Left hindlimb (tissue), 1 donor: ENCODE results near the gene CUEDC1.

Experiments used
- DNase-seq: peaks from one replicate; pipeline ENCODE4 v3.0.0-alpha.2; 2018

CUEDC1 gene

DNA sequence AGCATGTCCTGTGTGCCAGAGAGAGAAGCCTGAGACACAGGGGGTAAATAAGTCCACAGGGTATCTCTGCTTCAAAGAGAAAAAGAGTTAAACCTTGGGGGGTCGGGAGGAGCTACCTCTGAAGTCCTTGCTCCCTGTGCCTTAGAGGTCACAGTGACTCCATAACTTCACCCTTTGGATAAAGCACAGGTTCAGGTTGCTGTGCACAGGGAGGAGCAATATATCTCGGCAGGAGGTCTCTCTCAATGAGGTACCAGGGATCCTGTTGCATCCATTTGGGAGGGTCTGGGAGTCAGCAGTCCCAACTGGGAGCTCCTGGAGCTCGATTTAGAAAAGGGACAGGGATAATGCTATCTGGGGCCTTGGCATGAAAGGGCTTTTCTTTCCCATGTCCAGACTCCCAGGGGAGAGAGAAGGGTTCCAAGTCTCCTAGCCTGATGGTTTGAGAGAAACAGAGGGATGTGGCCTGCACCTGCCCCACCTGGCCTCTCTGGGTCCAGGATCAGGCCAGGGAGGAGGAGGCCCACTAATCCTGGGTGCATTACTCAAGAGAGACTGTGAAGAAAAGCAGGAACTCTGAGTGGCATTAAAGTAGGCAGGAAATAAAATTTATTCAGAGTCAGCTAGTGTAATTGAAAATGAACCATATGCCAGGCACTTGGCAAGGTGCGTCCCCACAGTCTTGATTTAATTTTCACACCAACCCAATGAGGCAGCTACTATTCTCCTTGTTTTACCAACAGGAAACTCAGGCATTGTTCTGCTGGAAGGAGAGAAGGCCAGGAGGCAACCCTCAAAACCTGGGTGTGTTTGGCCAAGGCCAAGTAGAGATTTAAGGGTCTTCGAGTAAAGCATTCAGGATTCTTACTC, 40.7 kb downstream of the CUEDC1 start:
- no peak for DNase-seq

DNA sequence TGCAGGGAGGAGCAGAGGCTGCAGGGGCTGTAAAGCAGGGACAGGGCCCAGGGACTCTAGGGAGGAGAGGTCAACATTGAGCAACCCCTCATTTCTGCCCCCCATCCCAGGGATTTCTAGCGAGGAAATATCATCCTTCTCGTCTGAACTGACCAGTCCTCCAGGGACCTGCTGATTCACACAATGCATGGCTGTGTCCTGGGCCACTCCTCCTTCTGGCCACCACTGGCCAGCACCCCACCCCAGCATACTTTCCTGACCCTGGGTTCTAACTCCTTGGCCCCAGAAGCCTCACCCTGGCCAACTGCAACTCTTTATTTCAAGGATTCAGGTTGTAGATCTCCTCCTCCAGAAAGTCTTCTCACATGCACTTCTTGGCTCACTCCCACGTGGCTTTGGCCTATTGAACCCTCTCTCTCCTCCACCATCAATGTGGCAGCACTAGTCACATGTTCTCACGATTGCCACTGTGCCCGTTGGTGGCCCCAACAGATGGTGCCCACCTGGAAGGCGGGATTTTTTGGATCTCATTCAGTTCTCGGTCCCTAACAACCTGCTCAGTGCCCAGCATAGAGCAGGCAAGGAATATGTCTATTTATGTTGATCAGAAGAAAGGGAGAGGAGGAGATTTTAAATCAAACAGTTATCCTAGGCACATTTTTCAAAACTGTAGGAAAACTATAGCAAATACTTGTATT, 41.5 kb downstream of the CUEDC1 start:
- DNase-seq: no peak

DNA sequence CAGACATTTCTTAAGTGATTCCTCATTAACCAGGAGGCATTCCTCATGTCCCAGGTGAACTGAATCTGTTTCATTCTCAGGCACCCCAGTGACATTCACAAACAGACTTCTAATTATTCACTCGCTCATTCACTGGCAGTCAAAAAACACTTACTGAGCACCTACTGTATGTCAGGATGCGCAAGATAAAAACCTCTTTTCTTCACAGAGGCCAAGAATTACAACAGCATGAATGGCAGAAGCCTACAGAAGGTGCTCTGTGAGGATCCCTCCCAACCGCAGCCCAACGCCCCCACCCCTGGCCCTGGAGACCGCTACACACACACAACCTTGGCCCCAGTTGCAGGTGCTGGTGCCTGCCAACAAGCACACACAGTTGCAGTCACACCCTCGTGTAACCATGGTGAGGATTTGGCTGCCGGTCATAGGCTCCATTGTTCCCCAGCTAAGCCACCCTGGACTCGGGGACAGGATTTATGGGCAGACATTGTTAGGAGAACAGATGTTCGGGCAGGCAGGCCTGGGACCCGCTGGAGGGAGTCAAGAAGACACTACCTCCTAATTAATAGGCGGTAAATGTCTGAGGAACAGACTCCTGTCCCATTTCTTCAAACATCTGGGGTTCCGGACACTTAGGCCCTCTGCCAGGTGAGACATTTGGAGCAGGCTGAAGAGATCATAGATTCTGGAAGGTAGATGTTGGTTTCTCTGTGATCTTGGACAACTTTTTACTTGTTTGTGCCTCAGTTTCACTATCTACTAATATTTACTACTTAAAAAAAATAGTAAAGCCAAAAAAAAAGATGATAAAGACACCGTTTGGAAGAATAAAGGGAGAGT, 43.2 kb downstream of the CUEDC1 start:
- peak; percentile 94 for DNase-seq

DNA sequence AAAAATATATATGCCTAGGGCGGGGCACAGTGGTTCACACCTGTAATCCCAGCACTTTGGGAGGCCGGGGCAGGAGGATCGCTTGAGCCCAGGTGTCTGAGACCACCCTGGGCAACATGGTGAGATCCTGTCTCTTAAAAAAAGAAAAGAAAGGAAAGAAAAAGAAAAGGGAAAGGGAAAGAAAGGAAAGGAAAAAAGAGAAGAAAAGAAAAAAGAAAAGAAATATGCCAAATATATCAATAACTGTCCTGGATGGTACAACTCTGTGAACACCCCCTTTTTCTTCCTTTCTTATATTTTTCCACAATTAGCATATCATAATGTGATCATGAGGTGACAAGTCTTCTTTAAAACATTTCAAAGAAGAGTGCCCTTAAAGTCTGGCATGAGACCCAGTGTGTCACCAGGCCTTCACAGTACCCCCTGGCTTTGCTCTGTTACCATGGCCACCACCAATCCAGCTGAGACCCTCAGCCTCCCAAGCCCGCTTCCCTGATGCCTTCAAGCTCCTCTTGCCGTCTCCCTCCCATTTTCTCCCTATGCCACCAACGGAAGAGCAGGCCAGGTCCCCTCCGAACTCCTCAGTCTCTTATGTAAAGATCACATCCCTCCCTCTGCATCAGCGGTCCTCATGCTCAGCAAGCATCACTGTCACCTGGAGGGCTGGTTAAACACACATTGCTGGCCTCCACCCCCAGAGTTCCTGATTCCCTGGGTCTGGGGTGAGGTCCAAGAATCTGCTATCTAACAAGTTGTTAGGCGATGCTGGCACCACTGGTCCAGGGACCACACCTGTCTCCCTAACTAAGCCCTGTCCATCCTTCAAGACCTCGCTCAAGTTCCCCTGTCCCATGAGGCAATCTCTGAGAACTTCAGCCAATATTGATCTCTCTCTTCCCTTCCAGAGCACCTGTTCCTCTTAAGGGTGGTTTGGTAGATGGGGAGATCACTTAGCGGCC, 44.5 kb downstream of the CUEDC1 start:
- no peak for DNase-seq

DNA sequence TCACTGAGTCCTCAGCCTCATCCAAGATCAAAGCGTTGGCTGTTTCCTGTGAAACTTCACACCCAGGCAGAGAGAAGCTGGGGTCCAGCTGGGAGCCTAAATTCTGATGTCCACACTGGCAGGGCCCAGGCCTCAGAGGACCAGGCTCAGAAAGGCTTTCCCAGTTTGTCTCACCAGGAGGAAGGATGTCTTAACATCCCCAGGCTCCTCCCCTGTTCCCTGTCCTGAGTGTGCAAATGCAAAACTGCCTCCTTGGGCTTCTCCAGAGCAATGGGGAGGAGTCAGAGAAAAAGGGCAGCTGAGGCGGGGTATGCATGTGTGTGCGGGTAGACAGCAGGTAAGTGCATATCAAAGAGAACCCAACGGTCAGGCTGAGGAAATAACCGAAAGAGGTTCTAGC, 45.7 kb downstream of the CUEDC1 start:
- DNase-seq: no peak

DNA sequence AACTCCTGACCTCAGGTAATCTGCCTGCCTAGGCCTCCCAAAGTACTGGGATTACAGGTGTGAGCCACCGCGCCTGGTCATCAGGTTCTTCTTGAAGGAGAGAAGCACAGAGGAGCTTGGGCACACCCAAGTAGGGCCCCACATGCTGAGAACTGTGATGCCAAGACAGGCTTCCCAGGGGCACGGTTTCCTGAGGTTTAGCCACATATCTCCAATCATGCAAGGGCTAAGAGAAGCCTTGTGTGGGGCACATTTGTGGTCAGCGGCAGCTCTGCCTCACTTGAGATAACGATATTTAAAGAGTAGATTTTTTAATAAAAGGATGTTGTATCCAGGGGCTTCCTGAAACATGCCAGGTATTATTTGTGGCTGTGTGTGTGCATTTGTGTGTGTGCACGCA, 46.9 kb downstream of the CUEDC1 start:
- DNase-seq: no peak

DNA sequence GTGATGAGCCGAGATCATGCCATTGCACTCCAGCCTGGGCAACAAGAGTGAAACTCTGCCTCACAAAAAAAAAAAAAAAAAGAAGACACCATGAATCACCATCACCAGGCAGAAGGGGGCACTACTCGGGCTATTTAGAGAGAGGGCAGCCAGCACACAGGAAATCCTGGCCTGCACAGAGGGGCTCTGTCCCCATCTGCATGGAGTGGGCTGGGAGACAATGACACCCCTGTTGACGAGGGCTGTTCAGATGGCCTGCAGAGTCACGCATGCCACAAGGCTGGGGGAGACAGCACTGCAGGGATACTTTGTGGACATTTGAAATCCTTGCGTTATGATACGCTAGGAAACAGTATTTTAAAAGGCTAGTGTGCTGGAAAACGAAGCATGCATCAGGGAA, 48.3 kb downstream of the CUEDC1 start:
- DNase-seq: no peak

DNA sequence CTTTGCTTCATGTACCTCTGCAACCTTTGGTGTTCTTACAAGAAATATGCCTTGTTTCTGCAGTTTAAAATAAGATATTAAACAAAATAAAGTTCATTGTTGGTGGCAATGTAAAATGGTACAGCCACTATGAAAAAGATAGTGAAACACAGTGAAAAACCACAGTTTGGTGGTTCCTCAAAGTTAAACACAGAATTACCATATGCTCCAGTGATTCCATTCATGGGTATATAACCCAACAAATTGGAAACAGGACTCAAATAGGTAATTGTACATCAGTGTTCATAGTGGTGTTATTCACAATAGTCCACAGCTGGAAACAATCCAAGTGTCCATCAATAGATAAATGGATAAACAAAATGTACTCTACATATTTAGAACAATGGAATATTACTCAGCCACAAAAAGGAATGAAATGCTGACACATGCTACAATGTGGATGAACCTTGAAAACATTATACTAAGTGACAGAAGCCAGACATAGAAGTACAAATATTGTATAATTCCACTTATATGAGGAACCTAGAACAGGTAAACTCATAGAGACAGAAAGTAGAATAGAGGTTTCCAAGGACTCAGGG, 49.2 kb downstream of the CUEDC1 start:
- no peak for DNase-seq

DNA sequence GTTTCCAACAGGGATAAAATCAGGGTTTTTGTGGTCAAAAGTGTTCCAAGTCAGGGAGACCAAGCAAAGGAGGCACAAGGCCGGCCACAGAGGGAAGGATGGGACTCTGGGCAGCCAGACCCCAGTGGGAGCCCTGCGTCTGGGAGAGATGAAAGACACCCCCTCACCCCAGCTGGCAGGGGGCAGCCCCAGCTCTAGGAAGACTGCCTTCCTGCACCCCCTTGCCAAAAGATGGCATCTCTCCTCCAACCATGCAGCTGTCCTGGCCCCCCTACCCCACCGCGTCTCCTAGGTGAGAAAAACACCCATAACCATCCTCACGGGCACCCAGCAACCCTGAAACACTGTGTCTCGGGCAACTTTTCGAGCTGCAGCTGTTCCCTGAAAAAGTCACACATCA, 51.3 kb downstream of the CUEDC1 start:
- DNase-seq: no peak

DNA sequence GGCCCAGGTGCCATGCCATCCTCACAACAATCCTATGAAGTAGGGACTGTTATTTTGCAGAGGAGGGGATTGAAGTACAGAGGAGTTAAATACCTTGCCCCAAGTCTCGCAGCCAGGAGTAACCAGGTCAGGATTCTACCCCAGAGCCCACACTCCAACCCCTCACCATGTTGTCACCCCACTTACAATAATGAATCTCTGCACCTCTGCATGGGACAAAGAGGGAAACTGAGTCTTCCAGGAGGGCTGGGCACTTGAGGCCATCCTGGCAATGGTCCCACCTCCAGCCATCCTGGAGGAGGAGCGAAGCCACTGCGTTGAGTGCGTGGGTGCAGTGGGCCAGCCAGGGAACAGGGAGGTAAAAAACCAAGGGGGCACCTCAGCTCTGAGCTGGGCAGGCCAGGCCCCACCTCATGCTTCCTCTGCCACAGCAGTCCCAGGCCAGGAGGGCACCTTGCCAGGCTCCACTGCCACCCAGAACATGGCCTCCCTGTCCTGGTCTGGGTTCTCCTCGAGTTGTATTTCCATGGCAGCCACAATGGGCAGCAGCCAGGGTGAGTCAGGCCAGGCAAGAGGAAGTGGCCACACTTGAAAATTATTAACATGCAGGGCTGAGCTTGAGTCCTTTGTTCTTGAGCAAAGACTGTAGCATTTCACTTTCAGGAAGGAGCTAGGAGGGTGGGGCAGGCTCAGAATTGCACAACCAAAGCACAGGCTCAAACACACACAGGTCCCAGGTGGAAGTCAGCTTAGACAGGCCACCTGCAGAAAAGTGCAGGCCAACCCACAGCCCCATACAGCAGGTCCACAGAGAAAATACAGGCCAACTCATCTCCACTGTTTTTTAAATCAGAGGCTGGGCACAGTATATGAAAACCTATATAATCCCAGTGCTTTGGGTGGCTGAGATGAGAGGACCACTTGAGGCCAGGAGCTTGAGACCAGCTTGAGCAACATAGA, 52.1 kb downstream of the CUEDC1 start:
- peak; percentile 75 for DNase-seq

DNA sequence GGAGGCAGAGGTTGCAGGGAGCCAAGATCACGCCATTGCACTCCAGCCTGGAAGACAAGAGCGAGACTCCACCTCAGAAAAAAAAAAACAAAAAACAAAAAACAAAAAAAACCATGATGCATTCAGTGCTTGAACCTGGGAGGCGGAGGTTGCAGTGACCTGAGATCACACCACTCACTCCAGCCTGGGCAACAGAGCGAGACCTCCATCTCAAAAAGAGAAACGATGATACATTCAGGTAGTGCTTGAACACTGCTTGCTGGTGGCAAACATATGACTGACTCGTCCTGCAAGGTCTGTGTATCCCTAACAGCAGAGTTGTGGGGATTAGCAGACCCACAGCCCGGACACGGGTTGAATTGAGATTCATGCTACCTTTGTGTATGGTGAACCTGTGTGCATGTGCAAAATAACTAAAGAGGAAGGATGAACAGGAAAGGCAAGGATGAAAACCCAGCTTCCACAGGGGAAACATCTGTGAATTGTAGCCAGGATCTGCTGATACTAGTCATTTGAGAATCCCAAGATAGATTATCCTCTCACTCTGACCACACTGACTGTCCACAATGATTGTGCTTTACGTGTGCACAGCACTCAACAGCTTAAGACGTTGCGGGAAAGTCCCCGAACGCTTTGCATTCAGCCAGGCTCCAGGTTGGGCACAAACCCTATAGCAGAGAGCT, 53.0 kb downstream of the CUEDC1 start:
- no peak for DNase-seq

DNA sequence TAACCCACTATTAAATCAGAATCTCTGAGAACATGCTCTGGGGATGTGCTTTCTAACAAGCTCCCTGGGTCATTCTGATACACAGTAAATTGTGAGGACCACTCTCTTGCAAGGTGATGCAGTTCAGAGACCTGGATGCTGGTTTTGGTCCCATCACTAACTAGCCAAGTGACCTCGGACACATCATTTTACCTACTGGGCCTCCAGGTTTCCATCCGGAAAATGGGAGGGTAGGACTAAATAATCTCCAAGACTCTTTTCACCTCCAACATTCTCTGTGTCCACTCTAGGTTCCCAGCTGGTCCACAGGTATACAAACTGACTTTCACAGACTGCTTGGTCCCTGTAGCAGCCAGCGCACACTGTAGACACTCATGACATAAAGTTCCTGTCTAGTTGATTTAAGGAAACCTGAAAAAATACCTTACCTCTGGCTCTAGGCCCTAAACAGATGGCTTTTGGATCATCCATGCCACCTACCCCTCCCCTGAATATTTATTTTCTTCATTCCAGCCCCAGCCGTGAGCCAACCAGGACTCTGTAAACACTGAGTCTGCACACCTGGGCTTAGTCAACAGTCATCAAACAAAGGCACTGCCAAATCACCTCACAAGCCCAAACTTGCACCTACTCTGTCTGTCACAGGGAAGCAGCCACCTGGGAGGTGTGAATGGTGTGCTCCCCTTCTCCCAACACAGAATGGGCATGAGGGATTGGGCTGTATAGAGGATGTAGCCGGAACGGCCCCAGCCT, 54.0 kb downstream of the CUEDC1 start:
- no peak for DNase-seq

DNA sequence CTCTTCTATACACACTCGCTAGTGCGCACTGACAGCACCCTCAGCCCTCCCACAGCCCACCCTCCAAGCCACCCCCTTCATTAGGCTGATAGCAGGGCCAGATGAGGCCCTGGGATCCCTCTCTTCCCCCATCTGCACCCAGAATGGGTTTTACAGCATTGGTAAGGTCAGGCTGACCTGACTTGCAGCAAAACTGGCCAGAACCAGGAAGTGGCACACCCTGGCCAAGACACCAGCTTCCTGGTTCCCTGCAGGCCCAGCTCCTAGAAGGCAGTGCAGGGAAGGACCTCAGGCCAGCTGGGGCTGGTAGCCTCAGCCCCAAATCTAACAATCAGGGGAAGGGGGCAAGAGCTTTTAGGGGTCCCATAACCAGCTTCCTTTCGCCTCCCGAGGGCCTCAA, 55.4 kb downstream of the CUEDC1 start:
- DNase-seq: no peak

DNA sequence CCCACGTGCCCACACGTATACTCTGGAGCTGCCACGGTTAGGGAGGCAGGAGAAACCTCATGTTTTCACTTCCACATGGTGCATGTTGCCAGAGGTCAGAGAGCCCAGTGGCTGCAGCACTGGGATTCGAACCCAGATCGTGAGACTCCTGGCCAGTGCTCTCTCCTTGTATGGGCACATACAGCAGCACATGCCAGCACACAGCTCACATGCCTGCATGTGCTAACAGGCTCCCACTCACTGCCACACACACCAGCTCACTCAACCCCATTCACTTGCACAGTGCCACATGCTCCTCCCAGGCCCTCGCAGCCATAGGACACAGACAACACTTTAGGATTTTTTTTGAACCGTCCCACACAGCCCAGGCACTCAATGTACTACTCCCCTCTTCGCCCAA, 55.8 kb downstream of the CUEDC1 start:
- no peak for DNase-seq

DNA sequence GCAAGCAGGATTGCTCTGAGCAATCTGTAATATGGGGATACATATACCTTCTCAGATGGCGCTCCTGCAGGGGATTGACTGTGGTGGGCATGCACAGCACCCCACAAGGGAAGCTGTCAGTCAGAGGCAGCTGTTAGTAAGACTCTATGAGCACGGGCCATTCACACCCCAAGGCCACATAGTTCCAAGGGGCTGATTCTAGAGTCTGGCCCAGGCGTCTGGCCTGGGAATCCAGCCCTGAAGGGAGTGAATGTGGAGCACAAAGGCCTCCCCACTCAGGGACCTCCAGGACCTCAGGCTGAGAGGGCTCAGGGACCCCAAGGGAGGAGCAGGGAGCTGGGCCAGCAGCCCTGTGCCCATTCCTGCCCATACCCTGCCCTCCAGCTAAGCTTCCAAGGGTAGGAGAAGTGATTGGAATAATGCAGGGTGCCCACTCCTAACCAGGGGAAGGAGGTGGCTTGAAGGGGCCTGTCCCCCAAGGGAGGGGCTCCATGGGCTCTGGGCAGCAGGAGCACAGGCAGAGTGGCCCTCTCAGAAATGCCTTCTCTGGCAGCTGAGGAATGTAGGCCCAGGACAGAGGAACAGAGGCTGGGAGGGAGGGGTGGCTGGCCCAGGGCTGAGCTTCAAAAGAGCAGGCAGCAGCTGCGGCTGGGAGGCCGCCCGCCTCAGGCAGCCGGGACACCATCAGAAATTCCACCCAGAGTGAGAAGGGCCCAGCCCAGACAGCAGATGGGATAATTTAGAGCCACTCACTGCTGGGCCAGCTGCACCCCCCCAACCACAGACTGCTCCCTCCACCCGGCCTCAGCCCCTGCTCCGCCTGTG, 56.5 kb downstream of the CUEDC1 start:
- DNase-seq: peak; percentile 95

DNA sequence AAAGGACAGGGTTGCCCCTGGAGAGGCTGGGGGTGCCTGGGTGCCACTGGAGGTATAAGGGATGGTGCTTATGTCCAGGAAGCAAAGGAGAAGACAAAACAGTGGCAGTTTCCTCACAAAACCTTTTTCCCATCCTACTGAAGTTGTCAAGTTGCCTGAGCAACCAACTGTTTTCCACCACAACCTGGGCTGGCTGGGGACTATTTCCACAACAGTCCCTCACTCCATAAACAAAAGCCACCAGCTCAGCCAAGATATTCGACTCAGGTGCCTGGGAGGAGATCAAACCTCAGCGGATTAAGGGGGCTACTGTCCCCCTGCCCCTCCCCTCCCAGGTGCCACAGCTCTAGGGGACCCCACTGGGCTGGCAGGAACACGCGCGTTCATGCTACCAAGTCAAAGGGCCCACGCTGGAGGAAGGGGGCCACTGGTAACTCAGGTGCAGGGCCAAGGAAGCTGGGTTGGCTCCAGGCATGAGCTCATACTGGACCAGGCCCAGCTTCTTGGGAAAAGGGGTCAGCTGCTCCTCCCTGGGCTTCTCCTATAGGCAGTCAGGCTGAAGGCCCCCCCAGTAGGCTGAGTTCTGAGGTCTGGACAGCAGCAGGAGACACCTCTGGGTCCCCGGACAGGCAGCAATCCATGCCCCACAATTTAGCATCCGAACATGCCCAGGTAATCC, 59.7 kb downstream of the CUEDC1 start:
- peak; percentile 73 for DNase-seq

DNA sequence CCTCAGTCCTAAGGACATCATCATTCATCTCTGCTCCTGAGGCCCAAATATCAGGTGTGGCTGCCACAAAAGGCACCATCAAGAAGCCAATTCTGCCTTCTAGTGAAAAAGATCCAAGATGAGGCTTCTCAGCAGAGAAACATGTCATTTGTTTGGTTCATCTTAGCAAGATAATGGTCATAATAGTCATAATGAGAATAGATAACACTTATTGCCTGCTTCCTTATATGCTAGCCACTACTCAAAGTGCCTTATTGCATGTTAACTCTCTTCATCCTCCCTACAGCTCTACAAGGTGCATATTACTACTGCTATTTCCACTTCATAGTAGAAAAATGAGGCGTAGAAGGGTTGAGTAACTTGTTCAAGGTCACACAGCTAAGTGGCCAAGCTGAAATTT, 60.4 kb downstream of the CUEDC1 start:
- DNase-seq: no peak
